Loucy (cell line): ENCODE results near the gene ADAMTS4.

ENCODE experiments used
- H2AFZ ChIP-seq: fragments of 200-600 bp; sonication (generic); 2 replicates; pipeline ENCODE4 v1.6.0; 2016; ENCODE audit warnings: antibody characterized with exemption, mild to moderate bottlenecking, low read length, moderate library complexity
- H3F3A ChIP-seq: fragments of 200-600 bp; 2 replicates; pipeline ENCODE4 v1.6.0; 2016; ENCODE audit warnings: antibody characterized with exemption, low read depth, mild to moderate bottlenecking
- H3K27me3 ChIP-seq: fragments of 200-600 bp; sonication (generic); 2 replicates; pipeline ENCODE4 v1.6.1; 2014; ENCODE audit warnings: low read length, mild to moderate bottlenecking; ENCODE audit not compliant: insufficient read depth, poor library complexity, severe bottlenecking
- H3K36me3 ChIP-seq: fragments of 200-600 bp; sonication (generic); 2 replicates; pipeline ENCODE4 v1.6.1; 2016; ENCODE audit warnings: low read length; ENCODE audit not compliant: insufficient read depth
- H3K4me1 ChIP-seq: fragments of 200-600 bp; sonication (generic); 2 replicates; pipeline ENCODE4 v1.5.1; 2014; ENCODE audit warnings: low read length, mild to moderate bottlenecking; ENCODE audit not compliant: insufficient read depth, poor library complexity, severe bottlenecking
- H3K4me2 ChIP-seq: fragments of 200-600 bp; sonication (generic); 2 replicates; pipeline ENCODE4 v1.6.0; 2014; ENCODE audit warnings: antibody characterized with exemption, low read length, low read depth, mild to moderate bottlenecking; ENCODE audit not compliant: poor library complexity, severe bottlenecking
- H3K4me3 ChIP-seq: fragments of 200-600 bp; sonication (generic); 2 replicates; pipeline ENCODE4 v1.5.1; 2014; ENCODE audit warnings: low read length, mild to moderate bottlenecking, mixed read lengths; ENCODE audit not compliant: poor library complexity, severe bottlenecking
- H3K79me2 ChIP-seq: fragments of 200-600 bp; sonication (generic); 2 replicates; pipeline ENCODE4 v1.6.1; 2014; ENCODE audit warnings: low read length; ENCODE audit not compliant: insufficient read depth
- H3K9ac ChIP-seq: fragments of 200-600 bp; sonication (generic); 2 replicates; pipeline ENCODE4 v1.6.0; 2014; ENCODE audit warnings: mild to moderate bottlenecking, low read depth, low read length, moderate library complexity; ENCODE audit not compliant: poor library complexity, severe bottlenecking
- H3K9me2 ChIP-seq: fragments of 200-600 bp; sonication (generic); replicated peaks from 2 replicates; pipeline ENCODE4 v1.6.1; 2016; ENCODE audit warnings: low read depth, low read length, mixed read lengths
- H3K9me3 ChIP-seq: fragments of 200-600 bp; sonication (generic); 2 replicates; pipeline ENCODE4 v1.6.1; 2014; ENCODE audit warnings: mild to moderate bottlenecking, antibody characterized with exemption, low read length, low read depth; ENCODE audit not compliant: insufficient read depth
- H4K20me1 ChIP-seq: fragments of 200-600 bp; sonication (generic); 2 replicates; pipeline ENCODE4 v1.6.0; 2014; ENCODE audit warnings: antibody characterized with exemption, low read length, mild to moderate bottlenecking; ENCODE audit not compliant: insufficient read depth, poor library complexity, severe bottlenecking
- EZH2phosphoT487 ChIP-seq: fragments of 200-600 bp; IDR thresholded peaks from 2 replicates; pipeline ENCODE4 v1.6.1; 2018; ENCODE audit warnings: antibody characterized with exemption, mild to moderate bottlenecking, moderate library complexity, borderline replicate concordance
- TF ChIP-seq, protein P1 (sequence below): fragments of 200-600 bp; sonication (generic); conservative IDR thresholded peaks from 2 replicates; pipeline ENCODE4 v1.5.1; 2014; ENCODE audit warnings: mild to moderate bottlenecking, antibody characterized with exemption, low read length

The ADAMTS4 gene

DNA sequence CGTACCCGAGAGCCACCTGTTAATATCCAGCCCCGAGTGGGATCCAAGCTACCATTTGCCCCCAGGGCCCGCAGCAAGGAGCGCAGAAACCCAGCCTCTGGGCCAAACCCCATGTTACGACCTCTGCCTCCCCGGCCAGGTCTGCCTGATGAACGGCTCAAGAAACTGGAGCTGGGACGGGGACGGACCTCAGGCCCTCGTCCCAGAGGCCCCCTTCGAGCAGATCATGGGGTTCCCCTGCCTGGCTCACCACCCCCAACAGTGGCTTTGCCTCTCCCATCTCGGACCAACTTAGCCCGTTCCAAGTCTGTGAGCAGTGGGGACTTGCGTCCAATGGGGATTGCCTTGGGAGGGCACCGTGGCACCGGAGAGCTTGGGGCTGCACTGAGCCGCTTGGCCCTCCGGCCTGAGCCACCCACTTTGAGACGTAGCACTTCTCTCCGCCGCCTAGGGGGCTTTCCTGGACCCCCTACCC, 38.1 kb downstream of the ADAMTS4 start:
- Histone ChIP-seq H3K4me1 (peaks cover 29% of the 10 kb centered on the region), H3K4me2 (peak overlapping the region; percentile 80), H3K9ac (peak overlapping the region; percentile 92), H3K9me2 (no peaks in the 10 kb centered on the region), H2AFZ (no peak overlapping the region), H3K79me2 (peaks cover 28% of the 10 kb centered on the region), H3K27me3 (no peaks in the 10 kb centered on the region), H3K9me3 (no peaks in the 10 kb centered on the region), H3K4me3 (peak overlapping the region; percentile 88), H3K36me3 (peaks cover 16% of the 10 kb centered on the region; the same call in 1 of the 2 replicates), H4K20me1 (no peaks in the 10 kb centered on the region), H3F3A (no peaks in the 10 kb centered on the region)
- TF ChIP-seq, protein P1, sequence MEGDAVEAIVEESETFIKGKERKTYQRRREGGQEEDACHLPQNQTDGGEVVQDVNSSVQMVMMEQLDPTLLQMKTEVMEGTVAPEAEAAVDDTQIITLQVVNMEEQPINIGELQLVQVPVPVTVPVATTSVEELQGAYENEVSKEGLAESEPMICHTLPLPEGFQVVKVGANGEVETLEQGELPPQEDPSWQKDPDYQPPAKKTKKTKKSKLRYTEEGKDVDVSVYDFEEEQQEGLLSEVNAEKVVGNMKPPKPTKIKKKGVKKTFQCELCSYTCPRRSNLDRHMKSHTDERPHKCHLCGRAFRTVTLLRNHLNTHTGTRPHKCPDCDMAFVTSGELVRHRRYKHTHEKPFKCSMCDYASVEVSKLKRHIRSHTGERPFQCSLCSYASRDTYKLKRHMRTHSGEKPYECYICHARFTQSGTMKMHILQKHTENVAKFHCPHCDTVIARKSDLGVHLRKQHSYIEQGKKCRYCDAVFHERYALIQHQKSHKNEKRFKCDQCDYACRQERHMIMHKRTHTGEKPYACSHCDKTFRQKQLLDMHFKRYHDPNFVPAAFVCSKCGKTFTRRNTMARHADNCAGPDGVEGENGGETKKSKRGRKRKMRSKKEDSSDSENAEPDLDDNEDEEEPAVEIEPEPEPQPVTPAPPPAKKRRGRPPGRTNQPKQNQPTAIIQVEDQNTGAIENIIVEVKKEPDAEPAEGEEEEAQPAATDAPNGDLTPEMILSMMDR: no peak
- TF ChIP-seq EZH2phosphoT487: no peak

DNA sequence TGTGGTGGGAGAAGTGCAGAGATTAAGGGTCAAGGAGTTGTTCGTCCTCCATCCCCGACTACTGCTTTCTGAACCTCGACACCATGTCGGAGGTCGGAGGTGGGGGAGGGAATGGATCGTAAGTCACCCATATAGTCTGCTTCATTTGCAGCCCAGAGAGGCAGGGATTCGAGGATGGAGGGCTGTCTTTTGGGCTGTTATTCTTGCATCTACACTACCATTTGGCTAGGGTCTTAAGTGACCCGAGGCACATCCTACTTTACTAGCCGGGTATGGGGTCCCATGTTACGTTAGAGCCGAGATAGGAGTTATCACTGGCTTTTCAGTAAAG, 39.0 kb downstream of the ADAMTS4 start:
- peak overlapping the region; percentile 92 for H3K9ac ChIP-seq
- H2AFZ ChIP-seq: peak overlapping the region; percentile 95
- no peaks in the 10 kb centered on the region for H3K9me3 ChIP-seq
- TF ChIP-seq, protein P1: no peak
- no peak for TF ChIP-seq EZH2phosphoT487
- peaks cover 37% of the 10 kb centered on the region for H3K4me1 ChIP-seq
- H3K4me2 ChIP-seq: peak overlapping the region; percentile 80
- H3K27me3 ChIP-seq: no peaks in the 10 kb centered on the region
- H3F3A ChIP-seq: no peaks in the 10 kb centered on the region
- no peaks in the 10 kb centered on the region for H3K9me2 ChIP-seq
- H4K20me1 ChIP-seq: no peaks in the 10 kb centered on the region
- peaks cover 16% of the 10 kb centered on the region; the same call in 1 of the 2 replicates for H3K36me3 ChIP-seq
- peaks cover 36% of the 10 kb centered on the region for H3K79me2 ChIP-seq
- H3K4me3 ChIP-seq: peak overlapping the region; percentile 88

DNA sequence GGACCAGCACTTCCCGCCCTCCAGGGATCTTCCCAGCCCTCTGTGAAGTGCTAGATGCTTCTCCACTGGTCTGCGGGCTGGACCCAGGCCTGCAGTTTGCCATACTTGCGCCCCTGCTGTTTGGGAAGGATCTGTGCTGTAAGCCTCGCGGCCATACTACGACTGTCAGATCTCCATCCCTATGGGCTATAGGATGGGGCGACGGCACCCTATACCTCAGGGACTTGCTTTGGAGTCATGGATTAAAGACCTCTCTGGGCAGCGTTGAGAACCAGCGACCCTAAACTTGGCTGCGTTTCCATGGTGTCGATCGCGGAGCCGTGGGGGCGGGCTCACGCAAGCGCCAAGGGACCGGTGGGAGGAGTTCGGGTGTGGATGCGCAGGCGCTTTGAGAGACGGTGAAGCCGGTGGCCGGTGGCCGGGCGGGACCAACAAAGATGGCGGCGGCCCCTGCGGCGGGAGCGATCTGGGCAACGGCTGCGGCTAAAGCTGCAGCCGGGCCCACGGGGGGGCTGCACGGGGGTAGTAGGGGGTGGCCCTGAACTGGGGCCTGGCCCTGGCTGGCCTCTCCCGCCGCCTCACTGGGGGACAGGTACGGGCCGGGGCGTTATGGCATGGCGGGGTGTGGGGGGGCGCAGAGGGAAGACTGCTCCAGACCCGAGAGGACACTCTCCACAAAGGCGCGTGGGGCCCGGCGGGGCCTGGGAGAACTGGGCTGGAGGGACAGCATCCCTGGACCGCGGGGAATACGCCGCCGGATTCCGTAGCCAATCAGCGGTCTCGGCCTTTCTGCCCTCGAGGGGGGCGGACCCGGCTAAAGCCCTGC, 39.6 kb downstream of the ADAMTS4 start, which contains the start of gene USP21:
USP21 (plus strand) TSS at position 414 of the 826 bp plus-strand sequence. CDS start 1,141 bp downstream, outside the sequence.
- TF ChIP-seq EZH2phosphoT487: no peak
- TF ChIP-seq, protein P1: no peak
- H3K36me3 ChIP-seq: peaks cover 16% of the 10 kb centered on the region; the same call in 1 of the 2 replicates
- no peaks in the 10 kb centered on the region for H4K20me1 ChIP-seq
- no peaks in the 10 kb centered on the region for H3K9me3 ChIP-seq
- H3K9ac ChIP-seq: peak within 1 kb of the TSS; percentile 92
- H3K4me3 ChIP-seq: peak within 1 kb of the TSS; percentile 88
- no peaks in the 10 kb centered on the region for H3K9me2 ChIP-seq
- peak within 1 kb of the TSS; percentile 95 for H2AFZ ChIP-seq
- H3K27me3 ChIP-seq: no peaks in the 10 kb centered on the region
- peak within 1 kb of the TSS; percentile 80 for H3K4me2 ChIP-seq
- H3F3A ChIP-seq: no peaks in the 10 kb centered on the region
- H3K4me1 ChIP-seq: peaks cover 41% of the 10 kb centered on the region
- H3K79me2 ChIP-seq: peaks cover 42% of the 10 kb centered on the region
